SK-N-MC (cell line): ENCODE measurements around the gene ABO.

Experiments
- EZH2 ChIP-seq: fragments of 200-600 bp; sonication (generic); IDR thresholded peaks from one replicate; pipeline ENCODE4 v1.6.1; 2017; ENCODE audit warnings: antibody characterized with exemption
- POLR2AphosphoS5 ChIP-seq: IDR thresholded peaks from 2 replicates; pipeline ENCODE4 v1.6.1; 2012; ENCODE audit warnings: mild to moderate bottlenecking, low read depth, low read length, borderline replicate concordance

DNA sequence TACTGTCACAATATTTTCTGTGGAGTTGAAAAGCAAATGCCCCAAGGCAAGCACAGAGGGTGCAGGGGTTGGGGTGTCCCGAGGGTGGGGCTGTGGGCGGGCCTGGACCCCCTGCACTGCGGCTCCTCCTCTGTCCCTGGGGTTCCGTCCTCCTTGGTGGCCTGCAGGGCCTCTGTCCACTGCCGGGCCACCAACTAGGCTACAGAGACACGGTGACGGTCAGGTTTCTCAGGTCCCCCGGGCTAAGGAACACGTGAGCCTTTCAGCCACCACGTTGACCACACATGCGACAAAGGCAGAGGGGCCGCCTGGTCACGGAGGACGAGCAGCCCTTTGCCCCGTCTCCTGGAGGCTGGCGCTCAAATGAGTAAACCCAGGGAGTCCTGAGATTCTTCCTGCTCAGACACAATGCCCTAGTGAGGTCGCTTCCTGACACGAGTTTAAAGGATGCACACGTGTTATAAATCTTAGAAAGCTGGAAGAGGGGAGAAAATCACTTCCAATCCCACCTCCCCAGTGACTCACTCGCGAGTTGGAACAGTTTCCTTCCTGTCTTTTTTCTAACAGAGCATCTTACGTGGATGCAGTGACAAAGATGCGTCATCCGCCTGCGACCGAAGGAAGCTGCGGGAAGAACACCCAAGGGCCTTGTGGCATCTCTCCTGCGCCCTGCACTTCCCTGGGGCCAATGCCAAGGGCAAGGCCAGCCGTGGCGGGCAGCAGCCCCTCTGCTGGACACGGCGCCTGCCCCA is 41.1 kb downstream of the ABO start:
- TF ChIP-seq EZH2 (no peak), POLR2AphosphoS5 (no peak)
